HG03439 (cell line): ENCODE results near the gene MB.

ENCODE experiments used
- ATAC-seq: cut with Tn5 transposase; IDR thresholded peaks from one replicate; pipeline ENCODE4 v1.9.1; 2021; ENCODE audit warnings: mild to moderate bottlenecking, moderate library complexity; ENCODE audit not compliant: unreplicated experiment

Gene MB

GRCh38 chr22:35578836-35579575 lies 38.1 kb downstream of the MB start:
- no peak for ATAC-seq

GRCh38 chr22:35577799-35578659 lies 39.1 kb downstream of the MB start:
- no peak for ATAC-seq

GRCh38 chr22:35576671-35577070 lies 40.5 kb downstream of the MB start:
- ATAC-seq: no peak

GRCh38 chr22:35575116-35575748 lies 41.9 kb downstream of the MB start:
- ATAC-seq: no peak

GRCh38 chr22:35572556-35572955 lies 44.6 kb downstream of the MB start:
- no peak for ATAC-seq

GRCh38 chr22:35570686-35571194 lies 46.4 kb downstream of the MB start:
- ATAC-seq: no peak

GRCh38 chr22:35569916-35570315 lies 47.2 kb downstream of the MB start:
- no peak for ATAC-seq

- no peak for ATAC-seq
Measured at GRCh38 chr22:35568751-35569739, 48.1 kb downstream of the MB start.

GRCh38 chr22:35567351-35568141 lies 49.6 kb downstream of the MB start:
- ATAC-seq: no peak

- ATAC-seq: no peak
Measured at GRCh38 chr22:35564975-35565867, 51.9 kb downstream of the MB start.

- no peak for ATAC-seq
Measured at GRCh38 chr22:35563211-35563610, 53.9 kb downstream of the MB start.

GRCh38 chr22:35561796-35562526 lies 55.2 kb downstream of the MB start:
- ATAC-seq: no peak

- ATAC-seq: no peak
Measured at GRCh38 chr22:35560824-35561223, 56.3 kb downstream of the MB start.

- no peak for ATAC-seq
Measured at GRCh38 chr22:35560366-35560765, 56.8 kb downstream of the MB start.

GRCh38 chr22:35559354-35560005 lies 57.6 kb downstream of the MB start:
- no peak for ATAC-seq

GRCh38 chr22:35558719-35559118 lies 58.4 kb downstream of the MB start:
- no peak for ATAC-seq

- no peak for ATAC-seq
Measured at GRCh38 chr22:35558031-35558430, 59.1 kb downstream of the MB start.
